ENCODE measurements around the gene ZNF200. TPM values are rescaled to one million over a fixed set of nuclear protein-coding genes. Genes with fewer than 3 reads are reported as not detected.

Gene ZNF200
- total and polyA plus RNA-seq, 2 experiments from 2014 or later: 4.6 to 12.5 TPM

DNA sequence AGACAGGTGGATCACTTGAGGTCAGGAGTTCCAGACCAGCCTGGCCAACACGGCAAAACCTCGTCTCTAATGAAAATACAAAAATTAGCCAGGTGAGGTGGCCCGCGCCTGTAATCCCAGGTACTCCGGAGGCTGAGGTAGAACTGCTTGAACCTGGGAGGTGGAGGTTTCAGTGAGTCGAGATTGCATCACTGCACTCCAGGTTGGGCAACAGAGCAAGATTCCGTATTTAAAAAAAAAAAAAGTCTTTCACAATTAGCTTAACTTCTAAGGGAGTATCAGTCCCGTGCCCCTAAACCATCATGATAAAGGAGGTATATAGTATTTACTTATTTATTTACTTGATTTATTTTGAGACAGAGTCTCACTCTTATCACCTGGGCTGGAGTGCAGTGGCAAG, 24.9 kb upstream of the ZNF200 start:
- H3K4me2 ChIP-seq: no peak overlapping the region
- H3K79me2 ChIP-seq: no peaks in the 10 kb centered on the region
- H3K9me2 ChIP-seq (replicated peaks; ENCODE audit: insufficient read depth): no peaks in the 10 kb centered on the region
- H2AFZ ChIP-seq: no peak overlapping the region
- H4K20me1 ChIP-seq (ENCODE audit: insufficient read depth, poor library complexity, severe bottlenecking): no peaks in the 10 kb centered on the region
- H3K36me3 ChIP-seq (replicated peaks; ENCODE audit: insufficient read depth, low read depth): no peaks in the 10 kb centered on the region
- H3K9me3 ChIP-seq (ENCODE audit: low read depth): no peaks in the 10 kb centered on the region
- 92% methylated on average over 8 of the region's 8 CpGs for WGBS (ENCODE audit: low lambda C conversion rate, missing lambda C conversion rate)
- TF ChIP-seq EZH2phosphoT487 (IDR thresholded peaks at IDR 0.05; ENCODE audit: low read depth, severe bottlenecking, unreplicated experiment) (no peak), EZH2 (IDR thresholded peaks at IDR 0.05; ENCODE audit: borderline replicate concordance) (no peak)
- TF ChIP-seq, protein P1, sequence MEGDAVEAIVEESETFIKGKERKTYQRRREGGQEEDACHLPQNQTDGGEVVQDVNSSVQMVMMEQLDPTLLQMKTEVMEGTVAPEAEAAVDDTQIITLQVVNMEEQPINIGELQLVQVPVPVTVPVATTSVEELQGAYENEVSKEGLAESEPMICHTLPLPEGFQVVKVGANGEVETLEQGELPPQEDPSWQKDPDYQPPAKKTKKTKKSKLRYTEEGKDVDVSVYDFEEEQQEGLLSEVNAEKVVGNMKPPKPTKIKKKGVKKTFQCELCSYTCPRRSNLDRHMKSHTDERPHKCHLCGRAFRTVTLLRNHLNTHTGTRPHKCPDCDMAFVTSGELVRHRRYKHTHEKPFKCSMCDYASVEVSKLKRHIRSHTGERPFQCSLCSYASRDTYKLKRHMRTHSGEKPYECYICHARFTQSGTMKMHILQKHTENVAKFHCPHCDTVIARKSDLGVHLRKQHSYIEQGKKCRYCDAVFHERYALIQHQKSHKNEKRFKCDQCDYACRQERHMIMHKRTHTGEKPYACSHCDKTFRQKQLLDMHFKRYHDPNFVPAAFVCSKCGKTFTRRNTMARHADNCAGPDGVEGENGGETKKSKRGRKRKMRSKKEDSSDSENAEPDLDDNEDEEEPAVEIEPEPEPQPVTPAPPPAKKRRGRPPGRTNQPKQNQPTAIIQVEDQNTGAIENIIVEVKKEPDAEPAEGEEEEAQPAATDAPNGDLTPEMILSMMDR (IDR thresholded peaks at IDR 0.05; ENCODE audit: poor library complexity): no peak
- DNase-seq (ENCODE audit: low spot score): no peak
- peaks cover 6% of the 10 kb centered on the region for H3K4me1 ChIP-seq (ENCODE audit: insufficient read depth)
- H3K27ac ChIP-seq: no peak overlapping the region
- no peak overlapping the region for H3K4me3 ChIP-seq
- H3K27me3 ChIP-seq: no peaks in the 10 kb centered on the region

DNA sequence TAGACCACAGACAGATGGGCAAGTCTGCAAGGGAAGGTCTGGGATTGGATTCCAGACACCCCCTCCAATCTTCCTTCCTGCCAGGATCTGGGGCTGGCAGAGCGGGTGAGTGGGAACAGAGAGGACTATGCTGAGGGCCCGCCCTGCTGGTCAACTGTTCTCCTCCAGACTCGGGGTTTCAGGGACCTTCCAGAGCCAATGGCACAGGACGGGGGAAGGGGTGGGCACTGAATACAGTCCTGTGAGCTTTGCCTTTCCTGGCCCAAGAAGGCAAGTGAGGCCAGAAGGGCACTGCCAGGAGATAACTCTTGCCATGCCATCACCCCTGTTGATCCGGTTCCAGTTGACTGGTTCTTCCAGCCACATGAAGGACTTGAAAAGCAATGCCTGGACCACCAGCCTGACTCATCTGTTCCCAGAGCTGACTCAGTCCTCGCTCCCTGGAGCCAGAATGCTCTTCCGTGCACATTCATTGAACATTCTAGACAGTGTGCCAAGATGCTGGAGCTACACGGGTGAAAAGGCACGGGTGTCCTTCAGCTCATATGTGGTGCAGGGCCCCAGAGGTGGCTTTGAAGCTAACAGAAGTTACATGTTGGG, 22.0 kb upstream of the ZNF200 start:
- Histone ChIP-seq H3K27me3 (no peaks in the 10 kb centered on the region), H3K27ac (no peak overlapping the region), H3K4me2 (no peak overlapping the region), H3K79me2 (no peaks in the 10 kb centered on the region), H3K4me1 (ENCODE audit: insufficient read depth) (no peaks in the 10 kb centered on the region), H3K36me3 (replicated peaks; ENCODE audit: insufficient read depth, low read depth) (no peaks in the 10 kb centered on the region), H3K9me3 (ENCODE audit: low read depth) (no peaks in the 10 kb centered on the region), H3K9me2 (replicated peaks; ENCODE audit: insufficient read depth) (no peaks in the 10 kb centered on the region), H4K20me1 (ENCODE audit: insufficient read depth, poor library complexity, severe bottlenecking) (no peaks in the 10 kb centered on the region), H3K4me3 (no peak overlapping the region), H2AFZ (no peak overlapping the region)
- no peak for DNase-seq (ENCODE audit: low spot score)
- 78% methylated on average over 9 of the region's 9 CpGs for WGBS (ENCODE audit: low lambda C conversion rate, missing lambda C conversion rate)
- TF ChIP-seq EZH2 (IDR thresholded peaks at IDR 0.05; ENCODE audit: borderline replicate concordance) (no peak), EZH2phosphoT487 (IDR thresholded peaks at IDR 0.05; ENCODE audit: low read depth, severe bottlenecking, unreplicated experiment) (no peak)
- TF ChIP-seq, protein P1 (IDR thresholded peaks at IDR 0.05; ENCODE audit: poor library complexity): no peak

DNA sequence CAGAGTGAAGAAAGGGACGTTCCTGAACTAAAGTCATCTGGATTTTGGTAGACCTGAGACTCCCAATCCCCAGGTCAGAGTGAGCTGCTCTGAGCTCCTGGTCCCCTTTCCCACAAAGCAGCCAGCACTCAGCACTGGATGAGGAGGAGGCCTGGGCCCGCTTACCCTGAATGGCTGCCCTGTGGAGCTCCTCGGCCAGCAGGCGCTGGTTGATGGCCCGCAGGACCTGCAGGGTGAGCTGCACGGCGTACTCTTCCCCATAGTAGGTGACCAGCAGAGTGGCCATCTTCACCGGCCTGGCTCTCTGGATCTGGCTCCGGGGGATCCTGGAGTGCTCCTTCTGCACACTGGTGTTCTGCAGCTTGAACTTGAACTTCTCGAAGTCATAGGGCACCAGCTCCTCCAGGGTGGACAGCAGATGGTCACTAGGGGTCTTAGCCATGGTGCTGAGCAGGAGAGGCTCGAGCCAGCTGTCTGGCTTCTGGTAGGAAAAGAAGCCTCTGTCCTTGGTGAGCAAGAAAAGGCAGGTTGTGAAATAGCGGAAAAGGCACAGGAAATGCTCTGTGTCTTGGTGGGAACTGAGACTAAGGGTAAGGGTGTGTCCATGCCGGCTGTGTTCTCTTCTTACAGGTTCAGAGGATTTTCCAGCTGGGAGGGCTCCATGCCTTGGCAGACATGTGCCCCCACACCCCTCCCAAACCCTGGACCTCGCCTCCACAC, 21.3 kb upstream of the ZNF200 start, which contains the start of gene MEFV:
Gene MEFV, minus strand, starts transcription at position 488 of the 720 bp plus-strand sequence. Its CDS starts 46 bp downstream, at position 442.
- H3K4me1 ChIP-seq (ENCODE audit: insufficient read depth): no peaks in the 10 kb centered on the region
- H3K4me3 ChIP-seq: no peak within 1 kb of the TSS
- H3K27ac ChIP-seq: no peak within 1 kb of the TSS
- H3K9me2 ChIP-seq (replicated peaks; ENCODE audit: insufficient read depth): no peaks in the 10 kb centered on the region
- H3K4me2 ChIP-seq: no peak within 1 kb of the TSS
- WGBS (ENCODE audit: low lambda C conversion rate, missing lambda C conversion rate): 86% methylated on average over 14 of the region's 14 CpGs
- no peaks in the 10 kb centered on the region for H3K9me3 ChIP-seq (ENCODE audit: low read depth)
- no peaks in the 10 kb centered on the region for H3K36me3 ChIP-seq (replicated peaks; ENCODE audit: insufficient read depth, low read depth)
- no peak for DNase-seq (ENCODE audit: low spot score)
- no peaks in the 10 kb centered on the region for H3K27me3 ChIP-seq
- no peaks in the 10 kb centered on the region for H4K20me1 ChIP-seq (ENCODE audit: insufficient read depth, poor library complexity, severe bottlenecking)
- no peak within 1 kb of the TSS for H2AFZ ChIP-seq
- TF ChIP-seq EZH2phosphoT487 (IDR thresholded peaks at IDR 0.05; ENCODE audit: low read depth, severe bottlenecking, unreplicated experiment): no peak
- no peak for TF ChIP-seq EZH2 (IDR thresholded peaks at IDR 0.05; ENCODE audit: borderline replicate concordance)
- TF ChIP-seq, protein P1 (IDR thresholded peaks at IDR 0.05; ENCODE audit: poor library complexity): no peak
- H3K79me2 ChIP-seq: no peaks in the 10 kb centered on the region

Data from hepatocyte (in vitro differentiated cells).